HG02763 (cell line): ENCODE results near the gene ANKRD40.

Source experiments
- ATAC-seq: cut with Tn5 transposase; IDR thresholded peaks from one replicate; pipeline ENCODE4 v1.9.1; 2021; ENCODE audit warnings: mild to moderate bottlenecking, moderate library complexity; ENCODE audit not compliant: unreplicated experiment

The ANKRD40 gene

GRCh38 chr17:50656509-50656908 is 51.2 kb downstream of the ANKRD40 start:
- ATAC-seq: no peak

GRCh38 chr17:50653738-50654137 is 54.0 kb downstream of the ANKRD40 start:
- ATAC-seq: no peak

- no peak for ATAC-seq
Observed at GRCh38 chr17:50651661-50652060, 56.1 kb downstream of the ANKRD40 start.

GRCh38 chr17:50649042-50649908 is 58.4 kb downstream of the ANKRD40 start:
- no peak for ATAC-seq

- no peak for ATAC-seq
Observed at GRCh38 chr17:50647187-50647586, 60.5 kb downstream of the ANKRD40 start.

GRCh38 chr17:50645748-50646682 is 61.7 kb downstream of the ANKRD40 start:
- ATAC-seq: no peak
